Trophoblast cell (in vitro differentiated cells and primary cell): ENCODE results near the gene AVL9.

Experiments
- DNase-seq, 2 donors: peaks; one replicate each; pipeline ENCODE4 v3.0.0-alpha.2; 2016
- H2AFZ ChIP-seq: 2 replicates; pipeline ENCODE4 v1.6.1; 2013; ENCODE audit warnings: low read length, moderate library complexity, mild to moderate bottlenecking; ENCODE audit not compliant: insufficient read depth, poor library complexity
- H2AK5ac ChIP-seq: 2 replicates; pipeline ENCODE4 v1.6.1; 2013; ENCODE audit warnings: mild to moderate bottlenecking, low read length
- H2BK120ac ChIP-seq: 2 replicates; pipeline ENCODE4 v1.6.1; 2013; ENCODE audit warnings: low read length, mild to moderate bottlenecking, moderate library complexity; ENCODE audit not compliant: insufficient read depth, poor library complexity
- H2BK12ac ChIP-seq: 2 replicates; pipeline ENCODE4 v1.6.1; 2013; ENCODE audit warnings: mild to moderate bottlenecking, low read length, moderate library complexity
- H2BK5ac ChIP-seq: 2 replicates; pipeline ENCODE4 v1.6.1; 2013; ENCODE audit warnings: low read length, low read depth, moderate library complexity, mild to moderate bottlenecking; ENCODE audit not compliant: poor library complexity
- H3K14ac ChIP-seq: 2 replicates; pipeline ENCODE4 v1.6.1; 2013; ENCODE audit warnings: mild to moderate bottlenecking, low read length
- H3K18ac ChIP-seq: 2 replicates; pipeline ENCODE4 v1.6.1; 2013; ENCODE audit warnings: mild to moderate bottlenecking, low read length
- H3K23ac ChIP-seq: 2 replicates; pipeline ENCODE4 v1.6.1; 2013; ENCODE audit warnings: low read length
- H3K27ac ChIP-seq: 2 replicates; pipeline ENCODE4 v1.5.1; 2013; ENCODE audit warnings: low read depth, mild to moderate bottlenecking, inconsistent platforms, low read length, moderate library complexity
- H3K27me3 ChIP-seq: 2 replicates; pipeline ENCODE4 v1.6.1; 2013; ENCODE audit warnings: inconsistent platforms, mild to moderate bottlenecking, low read length, moderate library complexity; ENCODE audit not compliant: insufficient read depth
- H3K36me3 ChIP-seq, 2 experiments: 1 replicate in 1 of 2; 2 replicates in 1 of 2; pipeline ENCODE4 v1.6.1; 2013; ENCODE audit warnings: low read length in 2 of 2, mild to moderate bottlenecking in 2 of 2, moderate library complexity in 1 of 2; ENCODE audit not compliant: insufficient read depth in 2 of 2, control insufficient read depth in 1 of 2
- H3K4ac ChIP-seq: 2 replicates; pipeline ENCODE4 v1.6.1; 2013; ENCODE audit warnings: low read depth, mild to moderate bottlenecking, low read length, moderate library complexity
- H3K4me1 ChIP-seq, 2 experiments: 1 replicate in 1 of 2; 2 replicates in 1 of 2; pipeline ENCODE4 v1.6.1; 2013; ENCODE audit warnings: low read length in 2 of 2, mild to moderate bottlenecking in 2 of 2, moderate library complexity in 1 of 2; ENCODE audit not compliant: insufficient read depth in 2 of 2, control insufficient read depth in 1 of 2
- H3K4me2 ChIP-seq: 2 replicates; pipeline ENCODE4 v1.6.1; 2013; ENCODE audit warnings: inconsistent platforms, mild to moderate bottlenecking, low read length, moderate library complexity
- H3K4me3 ChIP-seq: 2 replicates; pipeline ENCODE4 v1.5.1; 2013; ENCODE audit warnings: mild to moderate bottlenecking, low read depth, low read length, inconsistent platforms
- H3K79me1 ChIP-seq: one replicate; pipeline ENCODE4 v1.6.1; 2013; ENCODE audit warnings: low read length
- H3K79me2 ChIP-seq: 2 replicates; pipeline ENCODE4 v1.6.1; 2013; ENCODE audit warnings: low read length, mild to moderate bottlenecking; ENCODE audit not compliant: control insufficient read depth, insufficient read depth, poor library complexity
- H3K9ac ChIP-seq: 2 replicates; pipeline ENCODE4 v1.6.1; 2013; ENCODE audit warnings: mild to moderate bottlenecking, low read length
- H3K9me3 ChIP-seq: 2 replicates; pipeline ENCODE4 v1.6.1; 2013; ENCODE audit warnings: low read depth, mild to moderate bottlenecking, control low read depth, inconsistent platforms, low read length; ENCODE audit not compliant: insufficient read depth
- H4K12ac ChIP-seq: 2 replicates; pipeline ENCODE4 v1.6.1; 2013; ENCODE audit warnings: low read depth, mild to moderate bottlenecking, low read length, moderate library complexity
- H4K8ac ChIP-seq: 2 replicates; pipeline ENCODE4 v1.6.1; 2013; ENCODE audit warnings: low read depth, mild to moderate bottlenecking, low read length, moderate library complexity
- H4K91ac ChIP-seq: one replicate; pipeline ENCODE4 v1.6.1; 2013; ENCODE audit warnings: low read depth, mild to moderate bottlenecking, low read length, moderate library complexity
- WGBS: extraction: QIAGEN DNeasy Blood & Tissue Kit; methylation state at CpG from one replicate; pipeline ENCODE4 v1.1.7; 2013; ENCODE audit warnings: missing lambda C conversion rate; ENCODE audit not compliant: insufficient read length, insufficient coverage; ENCODE audit errors: extremely low coverage; 5-methylcytosine and 5-hydroxymethylcytosine counted together

AVL9 gene

GRCh38 chr7:32564542-32564941, 69.3 kb downstream of the AVL9 start:
- Histone ChIP-seq H2AK5ac (no peak overlapping the region), H3K9ac (no peak overlapping the region), H3K4ac (no peak overlapping the region), H3K27me3 (no peaks in the 10 kb centered on the region), H3K79me1 (no peaks in the 10 kb centered on the region), H4K8ac (no peak overlapping the region), H4K91ac (no peak overlapping the region), H3K18ac (no peak overlapping the region), H3K4me2 (no peak overlapping the region), H3K4me1 (no peaks in the 10 kb centered on the region), H3K27ac (no peak overlapping the region), H3K4me3 (no peak overlapping the region), H3K9me3 (no peaks in the 10 kb centered on the region), H2AFZ (no peak overlapping the region), H2BK12ac (no peak overlapping the region), H3K79me2 (no peaks in the 10 kb centered on the region), H2BK120ac (no peak overlapping the region), H3K14ac (no peak overlapping the region), H3K36me3 (peaks cover 6 to 9% of the 10 kb centered on the region in 2 experiments), H4K12ac (no peak overlapping the region), H3K23ac (no peak overlapping the region), H2BK5ac (no peak overlapping the region)
- WGBS = no CpG with 5 or more reads among the region's 3 CpGs
- no peak for DNase-seq

DNA sequence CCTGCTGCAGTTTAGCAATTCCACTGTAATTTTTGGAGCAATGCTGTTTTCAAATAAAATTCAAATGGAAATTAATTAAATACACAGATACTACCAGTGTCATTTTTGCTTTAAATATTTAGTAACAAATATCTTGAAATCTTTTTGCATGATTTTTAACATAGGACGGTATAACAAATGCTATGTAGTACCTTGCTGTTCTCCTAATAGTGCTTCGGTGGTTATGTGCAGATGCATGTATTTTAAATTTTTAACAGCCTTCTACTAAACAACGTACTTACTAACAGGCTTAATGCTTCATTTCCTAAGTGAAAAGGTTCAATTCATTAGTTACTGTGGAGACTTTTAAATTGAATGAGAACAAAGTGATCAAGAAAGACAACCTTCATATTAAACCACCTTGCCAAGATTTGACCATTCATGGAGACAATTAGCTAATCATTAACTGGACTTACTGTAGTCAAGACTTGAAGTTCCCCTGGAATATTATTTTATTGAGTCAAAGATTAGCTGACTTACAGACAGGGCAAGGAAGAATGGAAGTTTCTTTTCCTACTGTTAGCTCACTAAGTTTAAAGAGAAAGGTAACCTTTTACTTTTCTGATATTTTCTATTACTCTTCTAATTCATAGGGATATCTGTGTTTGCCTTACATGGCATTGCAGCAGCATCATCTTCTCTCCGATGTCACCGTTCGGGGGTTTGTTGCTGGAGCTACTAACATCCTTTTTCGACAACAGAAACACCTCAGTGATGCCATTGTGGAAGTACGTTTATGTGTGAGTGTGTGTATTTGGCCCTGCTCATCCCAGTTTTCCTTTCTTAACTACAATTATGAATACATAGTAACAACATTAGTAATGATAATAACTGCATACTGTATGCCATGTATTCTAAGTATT, 74.3 kb downstream of the AVL9 start:
- WGBS = no CpG with 5 or more reads among the region's 8 CpGs
- Histone ChIP-seq H3K4me3 (no peak overlapping the region), H3K4ac (no peak overlapping the region)

GRCh38 chr7:32573110-32573687, 77.9 kb downstream of the AVL9 start:
- Histone ChIP-seq H2BK12ac (no peak overlapping the region), H3K27ac (no peak overlapping the region), H3K27me3 (no peaks in the 10 kb centered on the region), H2BK5ac (no peak overlapping the region), H3K18ac (no peak overlapping the region), H3K4me3 (no peak overlapping the region), H3K79me2 (no peaks in the 10 kb centered on the region), H3K36me3 (peaks cover 7 to 13% of the 10 kb centered on the region in 2 experiments), H2AK5ac (no peak overlapping the region), H3K79me1 (no peaks in the 10 kb centered on the region), H4K8ac (no peak overlapping the region), H3K4me2 (no peak overlapping the region), H2AFZ (no peak overlapping the region), H3K9ac (no peak overlapping the region), H3K4me1 (peaks cover 0 to 2% of the 10 kb centered on the region in 2 experiments), H2BK120ac (no peak overlapping the region), H3K14ac (no peak overlapping the region), H4K91ac (no peak overlapping the region), H3K23ac (no peak overlapping the region), H4K12ac (no peak overlapping the region), H3K4ac (no peak overlapping the region), H3K9me3 (no peaks in the 10 kb centered on the region)
- DNase-seq = no peak
- WGBS = no CpG with 5 or more reads among the region's 12 CpGs

More for the DNA sequence above, 74.3 kb downstream of the AVL9 start:
- H3K27ac ChIP-seq = no peak overlapping the region
- no peak for DNase-seq
- no peak overlapping the region for H2BK12ac ChIP-seq
- H3K23ac ChIP-seq = no peak overlapping the region
- peaks cover 6 to 10% of the 10 kb centered on the region in 2 experiments for H3K36me3 ChIP-seq
- no peak overlapping the region for H3K4me2 ChIP-seq
- H4K91ac ChIP-seq = no peak overlapping the region
- H3K79me2 ChIP-seq = no peaks in the 10 kb centered on the region
- no peak overlapping the region for H4K12ac ChIP-seq
- H2BK5ac ChIP-seq = no peak overlapping the region
- H2AFZ ChIP-seq = no peak overlapping the region
- no peak overlapping the region for H4K8ac ChIP-seq
- H3K4me1 ChIP-seq = no peaks in the 10 kb centered on the region
- H3K18ac ChIP-seq = no peak overlapping the region
- no peaks in the 10 kb centered on the region for H3K79me1 ChIP-seq
- H2AK5ac ChIP-seq = no peak overlapping the region
- H3K9ac ChIP-seq = no peak overlapping the region
- no peak overlapping the region for H3K14ac ChIP-seq
- no peaks in the 10 kb centered on the region for H3K9me3 ChIP-seq
- no peak overlapping the region for H2BK120ac ChIP-seq
- H3K27me3 ChIP-seq = no peaks in the 10 kb centered on the region

GRCh38 chr7:32574626-32575025, 79.3 kb downstream of the AVL9 start:
- Histone ChIP-seq H3K4me2 (no peak overlapping the region), H3K27ac (no peak overlapping the region), H3K4me1 (peaks cover 0 to 2% of the 10 kb centered on the region in 2 experiments), H4K12ac (no peak overlapping the region), H4K8ac (no peak overlapping the region), H2BK5ac (no peak overlapping the region), H3K18ac (no peak overlapping the region), H3K36me3 (peaks cover 7 to 13% of the 10 kb centered on the region in 2 experiments), H2AFZ (no peak overlapping the region), H3K4me3 (no peak overlapping the region), H3K4ac (no peak overlapping the region), H2BK12ac (no peak overlapping the region), H4K91ac (no peak overlapping the region), H3K79me2 (no peaks in the 10 kb centered on the region), H2BK120ac (no peak overlapping the region), H3K27me3 (no peaks in the 10 kb centered on the region), H3K14ac (no peak overlapping the region), H3K9ac (no peak overlapping the region), H3K23ac (no peak overlapping the region), H2AK5ac (no peak overlapping the region), H3K9me3 (no peaks in the 10 kb centered on the region), H3K79me1 (no peaks in the 10 kb centered on the region)
- DNase-seq = no peak
- WGBS = no CpG with 5 or more reads among the region's 1 CpG
